Upper lobe of left lung (tissue), 6 donors: Measurements from ENCODE around the gene SPTBN1. TPM values are rescaled to one million over a fixed set of nuclear protein-coding genes. Genes with fewer than 3 reads are reported as not detected.
A peak's percentile ranks its signal among the peaks of the same experiment; 100 is the strongest.

Experiments
- ATAC-seq, 2 donors: fragments of 200-7000 bp; cut with Tn5 transposase; one replicate each; pipeline ENCODE4 v1.9.1; 2022; ENCODE audit warnings: mild to moderate bottlenecking in 2 of 2, moderate library complexity in 2 of 2; ENCODE audit not compliant: low FRiP score in 2 of 2
- DNase-seq, 2 donors: peaks; one replicate each; pipeline ENCODE4 v3.0.0-alpha.2; 2019 to 2020
- H3K27ac ChIP-seq, 4 donors: fragments of 200-600 bp; sonication (generic); one replicate each; pipeline ENCODE4 v1.5.1; 2016 to 2019
- H3K27me3 ChIP-seq, 4 donors: fragments of 200-600 bp; sonication (generic); one replicate each; pipeline ENCODE4 v1.5.1; 2017 to 2019
- H3K36me3 ChIP-seq, 4 donors: fragments of 200-600 bp; sonication (generic); one replicate each; pipeline ENCODE4 v1.5.1; 2016 to 2019
- H3K4me1 ChIP-seq, 4 donors: fragments of 200-600 bp; sonication (generic); one replicate each; pipeline ENCODE4 v1.5.1; 2018 to 2019
- H3K4me3 ChIP-seq, 4 donors: fragments of 200-600 bp; sonication (generic); one replicate each; pipeline ENCODE4 v1.5.1; 2017 to 2019; ENCODE audit warnings: mild to moderate bottlenecking in 2 of 4, moderate library complexity in 1 of 4
- H3K9me3 ChIP-seq, 4 donors: fragments of 200-600 bp; sonication (generic); one replicate each; pipeline ENCODE4 v1.5.1; 2018 to 2019
- CTCF ChIP-seq, 6 experiments: fragments of 450-650 bp in 4 of 6; fragments of 200-600 bp in 2 of 6; sonication (generic) in 2 of 6; IDR thresholded peaks; one replicate each; pipeline ENCODE4 v1.5.1; 2016 to 2019; ENCODE audit warnings: antibody characterized with exemption in 6 of 6
- EP300 ChIP-seq, 4 donors: sonication (generic); formaldehyde crosslinking; IDR thresholded peaks; one replicate each; pipeline ENCODE4 v1.5.1; 2017; ENCODE audit warnings: antibody characterized with exemption in 4 of 4, control low read depth in 2 of 4
- POLR2A ChIP-seq, 4 donors: fragments of 450-650 bp; IDR thresholded peaks; one replicate each; pipeline ENCODE4 v1.5.1; 2016 to 2017; ENCODE audit warnings: antibody characterized with exemption in 4 of 4, mild to moderate bottlenecking in 2 of 4
- POLR2AphosphoS5 ChIP-seq, 2 donors: sonication (generic); formaldehyde crosslinking; IDR thresholded peaks; one replicate each; pipeline ENCODE4 v1.5.1; 2017; ENCODE audit warnings: antibody characterized with exemption in 2 of 2
- WGBS, 2 donors: methylation state at CpG; one replicate each; pipeline ENCODE4 v1.1.5; 2017 to 2018; 5-methylcytosine and 5-hydroxymethylcytosine counted together
- total RNA-seq, 6 donors: library from RNA; depleted of rRNA in 4 of 6; stranded (reverse); fragments of >200 nt in 4 of 6; gene quantifications; one replicate each; pipeline versions ENCODE4 v1.1.0 to v1.2.1, GENCODE V29; 2016 to 2021
- donor health status: DM: no; HTN: no; CAD: no; lungs with moderate emphysema.
- donor health status: DM: no; HTN: yes; CAD: no; lungs with severe emphysema.

SPTBN1 gene
- total RNA-seq, 6 donors from 2014 or later: 449 to 911 (median 654) TPM

GRCh38 chr2:54629914-54630857 is 174.1 kb downstream of the SPTBN1 start:
- Histone ChIP-seq H3K9me3 (no peaks in the 10 kb centered on the region), H3K27ac (peak overlapping the region; percentile 32 to 87 (median 63)), H3K4me1 (peaks cover 33 to 64% (median 48%) of the 10 kb centered on the region in 4 donors), H3K4me3 (no peak overlapping the region), H3K27me3 (no peaks in the 10 kb centered on the region), H3K36me3 (peaks cover 50 to 96% (median 81%) of the 10 kb centered on the region in 4 donors)
- peak; percentile 53 to 59 for DNase-seq
- 58 to 69% methylated on average over 10 of the region's 11 CpGs for WGBS, 2 donors
- TF ChIP-seq POLR2AphosphoS5 (IDR thresholded peaks at IDR 0.05): peak; percentile 54 to 82
- TF ChIP-seq CTCF (IDR thresholded peaks at IDR 0.05): no peak
- TF ChIP-seq EP300 (IDR thresholded peaks at IDR 0.05): peak in 2 of 4 donors; percentile 47 to 83
- ATAC-seq: peak in 1 of 2 donors; percentile 56

- peak overlapping the region; percentile 32 to 90 (median 77) for H3K27ac ChIP-seq
- no peak for TF ChIP-seq POLR2A (IDR thresholded peaks at IDR 0.05)
- peak in 1 of 2 donors; percentile 6 for TF ChIP-seq POLR2AphosphoS5 (IDR thresholded peaks at IDR 0.05)
- no peak for TF ChIP-seq CTCF (IDR thresholded peaks at IDR 0.05)
- no peak for TF ChIP-seq EP300 (IDR thresholded peaks at IDR 0.05)
- DNase-seq: peak in 1 of 2 donors; percentile 74
- H3K27me3 ChIP-seq: no peaks in the 10 kb centered on the region
- WGBS, 2 donors: 68 to 82% methylated on average over 13 to 29 of the region's 30 CpGs
- H3K4me3 ChIP-seq: no peak overlapping the region
- H3K36me3 ChIP-seq: peaks cover 50 to 94% (median 73%) of the 10 kb centered on the region in 4 donors
- no peaks in the 10 kb centered on the region for H3K9me3 ChIP-seq
- ATAC-seq: no peak
- peaks cover 25 to 66% (median 49%) of the 10 kb centered on the region in 4 donors for H3K4me1 ChIP-seq
Measured at GRCh38 chr2:54630858-54631497, 174.9 kb downstream of the SPTBN1 start.

- peak overlapping the region; percentile 32 to 90 (median 77) for H3K27ac ChIP-seq
- H3K36me3 ChIP-seq: peaks cover 45 to 94% (median 66%) of the 10 kb centered on the region in 4 donors
- DNase-seq: no peak
Measured at GRCh38 chr2:54631755-54632154, 175.6 kb downstream of the SPTBN1 start.

More at GRCh38 chr2:54631755-54632154, 175.6 kb downstream of the SPTBN1 start:
- 73 to 82% methylated on average over 4 of the region's 4 CpGs for WGBS, 2 donors
- no peak for ATAC-seq
- TF ChIP-seq POLR2A (IDR thresholded peaks at IDR 0.05) (no peak), POLR2AphosphoS5 (IDR thresholded peaks at IDR 0.05) (no peak), EP300 (IDR thresholded peaks at IDR 0.05) (no peak), CTCF (IDR thresholded peaks at IDR 0.05) (no peak)
- H3K4me3 ChIP-seq: no peak overlapping the region
- H3K27me3 ChIP-seq: no peaks in the 10 kb centered on the region
- no peaks in the 10 kb centered on the region for H3K9me3 ChIP-seq
- peaks cover 25 to 66% (median 50%) of the 10 kb centered on the region in 4 donors for H3K4me1 ChIP-seq
